CD14-positive monocyte (primary cell): ENCODE data around the gene UBASH3B. TPM values are rescaled to one million over a fixed set of nuclear protein-coding genes. Genes with fewer than 3 reads are reported as not detected.
"Not testable (repeated sequence)": the region's sequence is repeated elsewhere in the genome, so short reads cannot be mapped to it uniquely, and the experiment has no call there.

Source experiments
- DNase-seq, 3 donors: peaks; one replicate each; pipeline ENCODE4 v3.0.0-alpha.2; 2011 to 2022
- H2AFZ ChIP-seq: 2 replicates; pipeline ENCODE4 v1.6.0; 2012; ENCODE audit warnings: mild to moderate bottlenecking, low read depth, low read length, inconsistent platforms; ENCODE audit not compliant: insufficient read depth, poor library complexity, severe bottlenecking
- H3K27ac ChIP-seq, 2 donors: 1 replicate in 1 of 2; 2 replicates in 1 of 2; pipeline ENCODE4 v1.5.1; 2012 to 2013; ENCODE audit warnings: low read length in 2 of 2, control low read depth in 1 of 2, inconsistent platforms in 1 of 2, low read depth in 1 of 2, mild to moderate bottlenecking in 1 of 2
- H3K27me3 ChIP-seq, 2 donors: one replicate each; pipeline versions ENCODE4 v1.6.0 to v1.6.1; 2011 to 2013; ENCODE audit warnings: low read length in 2 of 2; ENCODE audit not compliant: control insufficient read depth in 2 of 2, insufficient read depth in 2 of 2
- H3K36me3 ChIP-seq, 2 donors: replicated peaks in 1 of 2; 1 replicate in 1 of 2; 2 replicates in 1 of 2; pipeline versions ENCODE4 v1.5.1 to v1.6.1; 2012 to 2013; ENCODE audit warnings: low read length in 2 of 2, control low read depth in 1 of 2, inconsistent platforms in 1 of 2, mild to moderate bottlenecking in 1 of 2; ENCODE audit not compliant: insufficient read depth in 2 of 2, control insufficient read depth in 1 of 2
- H3K4me1 ChIP-seq, 2 donors: 1 replicate in 1 of 2; 2 replicates in 1 of 2; pipeline versions ENCODE4 v1.5.1 to v1.6.1; 2012 to 2013; ENCODE audit warnings: low read length in 2 of 2, control low read depth in 1 of 2, inconsistent platforms in 1 of 2, mild to moderate bottlenecking in 1 of 2, moderate library complexity in 1 of 2; ENCODE audit not compliant: insufficient read depth in 2 of 2, control insufficient read depth in 1 of 2
- H3K4me2 ChIP-seq: replicated peaks from 2 replicates; pipeline ENCODE3; 2012; ENCODE audit warnings: low read length, moderate library complexity, mild to moderate bottlenecking; ENCODE audit not compliant: poor library complexity, severe bottlenecking; ENCODE audit errors: extremely low read depth
- H3K4me3 ChIP-seq, 3 experiments: fragments of 200-600 bp in 1 of 3; sonication (generic) in 1 of 3; replicated peaks in 1 of 3; 1 replicate in 2 of 3; 2 replicates in 1 of 3; pipeline ENCODE4 v1.5.1; 2011 to 2013; ENCODE audit warnings: low read length in 3 of 3, mild to moderate bottlenecking in 3 of 3, control low read depth in 2 of 3, low read depth in 2 of 3, inconsistent platforms in 1 of 3, moderate library complexity in 1 of 3
- H3K79me2 ChIP-seq: 2 replicates; pipeline ENCODE4 v1.6.0; 2012; ENCODE audit warnings: mild to moderate bottlenecking, control low read depth, inconsistent platforms, low read length, moderate library complexity; ENCODE audit not compliant: insufficient read depth
- H3K9ac ChIP-seq: 2 replicates; pipeline ENCODE4 v1.6.0; 2017; ENCODE audit warnings: low read length, mild to moderate bottlenecking; ENCODE audit not compliant: insufficient read depth, poor library complexity, severe bottlenecking
- H3K9me3 ChIP-seq, 2 donors: replicated peaks in 1 of 2; 1 replicate in 1 of 2; 2 replicates in 1 of 2; pipeline versions ENCODE4 v1.5.1 to v1.6.1; 2012 to 2013; ENCODE audit warnings: low read length in 2 of 2, control low read depth in 1 of 2; ENCODE audit not compliant: control insufficient read depth in 1 of 2, insufficient read depth in 1 of 2
- H4K20me1 ChIP-seq: 2 replicates; pipeline ENCODE4 v1.6.0; 2012; ENCODE audit warnings: mild to moderate bottlenecking, low read length, control low read depth, moderate library complexity; ENCODE audit not compliant: insufficient read depth
- H3K27ac Mint-ChIP-seq, 7 donors: one replicate each; pipeline ENCODE4 v1.8.0; 2020; ENCODE audit warnings: mild to moderate bottlenecking in 7 of 7, mixed read lengths in 7 of 7, moderate library complexity in 6 of 7, inconsistent platforms in 2 of 7
- H3K27me3 Mint-ChIP-seq, 3 donors: one replicate each; pipeline ENCODE4 v1.8.0; 2021 to 2022; ENCODE audit warnings: low read depth in 3 of 3, mild to moderate bottlenecking in 3 of 3, mixed read lengths in 3 of 3, moderate library complexity in 3 of 3, inconsistent platforms in 1 of 3
- H3K36me3 Mint-ChIP-seq, 2 donors: one replicate each; pipeline ENCODE4 v1.8.0; 2020; ENCODE audit warnings: mixed read lengths in 2 of 2, inconsistent platforms in 1 of 2, mild to moderate bottlenecking in 1 of 2
- H3K4me1 Mint-ChIP-seq: one replicate; pipeline ENCODE4 v1.8.0; 2020; ENCODE audit warnings: mild to moderate bottlenecking, mixed read lengths
- H3K4me3 Mint-ChIP-seq, 2 donors: one replicate each; pipeline ENCODE4 v1.8.0; 2020; ENCODE audit warnings: mild to moderate bottlenecking in 2 of 2, mixed read lengths in 2 of 2, moderate library complexity in 1 of 2
- H3K9me3 Mint-ChIP-seq, 7 donors: one replicate each; pipeline ENCODE4 v1.8.0; 2020 to 2022; ENCODE audit warnings: mixed read lengths in 7 of 7, mild to moderate bottlenecking in 6 of 7, moderate library complexity in 6 of 7, inconsistent platforms in 2 of 7
- CTCF ChIP-seq: fragments of 200-600 bp; IDR thresholded peaks from one replicate; pipeline ENCODE4 v1.8.0; 2022; ENCODE audit warnings: antibody characterized with exemption, mild to moderate bottlenecking
- WGBS: methylation state at CpG from one replicate; pipeline ENCODE4 v1.1.5; 2013; ENCODE audit warnings: missing lambda C conversion rate; ENCODE audit not compliant: insufficient coverage; 5-methylcytosine and 5-hydroxymethylcytosine counted together
- intact Hi-C, 2 donors: fragments of 100-400 bp; cut with micrococcal nuclease; formaldehyde crosslinking; loops; one replicate each; pipeline versions ENCODE4 v1.15.0 to v1.15.1; 2023
- polyA plus RNA-seq, 3 donors: library from polyadenylated mRNA; depleted of rRNA in 1 of 3; unstranded in 2 of 3; stranded (reverse) in 1 of 3; fragments of 300-500 nt in 2 of 3; fragments of >200 nt in 1 of 3; fragmentation: Illumina TruSeq in 2 of 3; gene quantifications; 1 replicate in 2 of 3; 2 replicates in 1 of 3; pipeline ENCODE4 v1.2.3, GENCODE V29; 2012 to 2021

UBASH3B gene
- polyA plus RNA-seq, 3 donors, result 3.3 to 13.5 (median 7.1) TPM

GRCh38 chr11:122729139-122729538, 73.6 kb downstream of the UBASH3B start:
- H3K4me1 ChIP-seq, result peaks cover 35 to 37% of the 10 kb centered on the region in 2 donors
- H3K36me3 ChIP-seq, result no peaks in the 10 kb centered on the region
- H4K20me1 ChIP-seq, result no peaks in the 10 kb centered on the region
- Mint-ChIP-seq H3K9me3 (no peaks in the 10 kb centered on the region), H3K27me3 (peaks cover 0 to 3% (median 0%) of the 10 kb centered on the region in 3 donors), H3K4me1 (peaks cover 51% of the 10 kb centered on the region), H3K27ac (peak overlapping the region in 1 of 7 donors; percentile 5), H3K36me3 (peaks cover 20 to 22% of the 10 kb centered on the region in 2 donors), H3K4me3 (no peak overlapping the region)
- no peak for TF ChIP-seq CTCF
- H3K27ac ChIP-seq, result no peak overlapping the region
- intact Hi-C loops, result no loop called here
- H3K27me3 ChIP-seq, result no peaks in the 10 kb centered on the region
- H3K79me2 ChIP-seq, result peaks cover 62% of the 10 kb centered on the region
- 98% methylated on average over 4 of the region's 4 CpGs for WGBS
- H3K4me2 ChIP-seq, result no peak overlapping the region
- no peak overlapping the region for H3K4me3 ChIP-seq
- no peak for DNase-seq
- H3K9me3 ChIP-seq, result no peaks in the 10 kb centered on the region
- no peak overlapping the region for H3K9ac ChIP-seq
- no peak overlapping the region for H2AFZ ChIP-seq

- H3K9me3 ChIP-seq, H3K4me3 ChIP-seq, H3K4me2 ChIP-seq, DNase-seq, H2AFZ ChIP-seq, H3K27me3 ChIP-seq, H3K27ac ChIP-seq, H3K9me3 Mint-ChIP-seq, H3K27me3 Mint-ChIP-seq, H3K27ac Mint-ChIP-seq, H3K9ac ChIP-seq, H3K4me3 Mint-ChIP-seq, intact Hi-C loops, H4K20me1 ChIP-seq, H3K36me3 ChIP-seq: not testable (repeated sequence)
- peaks cover 18 to 21% of the 10 kb centered on the region in 2 donors for H3K36me3 Mint-ChIP-seq
- peaks cover 54% of the 10 kb centered on the region for H3K4me1 Mint-ChIP-seq
- Histone ChIP-seq H3K4me1 (peaks cover 42 to 50% of the 10 kb centered on the region in 2 donors), H3K79me2 (peaks cover 60% of the 10 kb centered on the region)
- 97% methylated on average over 6 of the region's 8 CpGs for WGBS
These were observed 75.2 kb downstream of the UBASH3B start for GRCh38 chr11:122730694-122731093.
